OCI-LY1 (cell line): ENCODE results near the gene ACTL8.

ENCODE experiments used
- H2AFZ ChIP-seq: fragments of 200-600 bp; sonication (generic), shearing (Covaris generic); 2 replicates; pipeline ENCODE4 v1.6.0; 2014; ENCODE audit warnings: antibody characterized with exemption, mild to moderate bottlenecking, low read length
- H3F3A ChIP-seq: fragments of 200-600 bp; sonication (generic), shearing (Covaris generic); 2 replicates; pipeline ENCODE4 v1.6.0; 2014; ENCODE audit warnings: mild to moderate bottlenecking, antibody characterized with exemption, low read length, moderate library complexity; ENCODE audit not compliant: insufficient read depth
- H3K27ac ChIP-seq: fragments of 200-600 bp; sonication (generic); 2 replicates; pipeline ENCODE4 v1.5.1; 2014; ENCODE audit warnings: low read length, mixed run types, mild to moderate bottlenecking, low read depth; ENCODE audit not compliant: poor library complexity, severe bottlenecking
- H3K27me3 ChIP-seq: fragments of 200-600 bp; sonication (generic); 2 replicates; pipeline ENCODE4 v1.6.0; 2014; ENCODE audit warnings: antibody characterized with exemption, mild to moderate bottlenecking, low read length, moderate library complexity; ENCODE audit not compliant: insufficient read depth
- H3K36me3 ChIP-seq: fragments of 200-600 bp; sonication (generic); 2 replicates; pipeline ENCODE4 v1.6.1; 2014; ENCODE audit warnings: mild to moderate bottlenecking, antibody characterized with exemption, low read length, moderate library complexity, mixed read lengths; ENCODE audit not compliant: insufficient read depth
- H3K4me1 ChIP-seq: fragments of 200-600 bp; sonication (generic); 2 replicates; pipeline ENCODE4 v1.5.1; 2014; ENCODE audit warnings: mild to moderate bottlenecking, low read length, moderate library complexity; ENCODE audit not compliant: insufficient read depth, severe bottlenecking
- H3K4me2 ChIP-seq: fragments of 200-600 bp; sonication (generic), shearing (Covaris generic); 2 replicates; pipeline ENCODE4 v1.6.1; 2014; ENCODE audit warnings: low read length
- H3K4me3 ChIP-seq: fragments of 200-600 bp; sonication (generic); 2 replicates; pipeline ENCODE4 v1.5.1; 2014; ENCODE audit warnings: low read length, low read depth, mild to moderate bottlenecking, mixed read lengths; ENCODE audit not compliant: poor library complexity, severe bottlenecking
- H3K79me2 ChIP-seq: fragments of 200-600 bp; shearing (Covaris generic); 2 replicates; pipeline ENCODE4 v1.6.1; 2016; ENCODE audit warnings: mixed run types, low read length, mixed read lengths; ENCODE audit not compliant: insufficient read depth
- H3K9ac ChIP-seq: fragments of 200-600 bp; sonication (generic), shearing (Covaris generic); 2 replicates; pipeline ENCODE4 v1.6.1; 2014; ENCODE audit warnings: mild to moderate bottlenecking, low read length, mixed read lengths
- H3K9me2 ChIP-seq: fragments of 200-600 bp; sonication (generic), shearing (Covaris generic); 2 replicates; pipeline ENCODE4 v1.6.1; 2014; ENCODE audit warnings: low read depth, mild to moderate bottlenecking, low read length, mixed read lengths
- H3K9me3 ChIP-seq: fragments of 200-600 bp; shearing (Covaris generic); 2 replicates; pipeline ENCODE4 v1.6.1; 2014; ENCODE audit warnings: low read length, mixed read lengths
- H4K20me1 ChIP-seq: fragments of 200-600 bp; sonication (generic), shearing (Covaris generic); 2 replicates; pipeline ENCODE4 v1.6.0; 2016; ENCODE audit warnings: mild to moderate bottlenecking, low read length; ENCODE audit not compliant: insufficient read depth
- EZH2 ChIP-seq: fragments of 200-600 bp; sonication (generic), shearing (Covaris generic); IDR thresholded peaks from 2 replicates; pipeline ENCODE4 v1.8.0; 2017; ENCODE audit warnings: borderline replicate concordance, mixed run types, mild to moderate bottlenecking, antibody characterized with exemption, low read length, moderate library complexity, mixed read lengths
- TF ChIP-seq, protein P1 (sequence below): fragments of 200-600 bp; sonication (generic), shearing (Covaris generic); IDR thresholded peaks from 2 replicates; pipeline ENCODE4 v1.5.1; 2017; ENCODE audit warnings: mild to moderate bottlenecking, antibody characterized with exemption, low read length, moderate library complexity, mixed read lengths

The ACTL8 gene

DNA sequence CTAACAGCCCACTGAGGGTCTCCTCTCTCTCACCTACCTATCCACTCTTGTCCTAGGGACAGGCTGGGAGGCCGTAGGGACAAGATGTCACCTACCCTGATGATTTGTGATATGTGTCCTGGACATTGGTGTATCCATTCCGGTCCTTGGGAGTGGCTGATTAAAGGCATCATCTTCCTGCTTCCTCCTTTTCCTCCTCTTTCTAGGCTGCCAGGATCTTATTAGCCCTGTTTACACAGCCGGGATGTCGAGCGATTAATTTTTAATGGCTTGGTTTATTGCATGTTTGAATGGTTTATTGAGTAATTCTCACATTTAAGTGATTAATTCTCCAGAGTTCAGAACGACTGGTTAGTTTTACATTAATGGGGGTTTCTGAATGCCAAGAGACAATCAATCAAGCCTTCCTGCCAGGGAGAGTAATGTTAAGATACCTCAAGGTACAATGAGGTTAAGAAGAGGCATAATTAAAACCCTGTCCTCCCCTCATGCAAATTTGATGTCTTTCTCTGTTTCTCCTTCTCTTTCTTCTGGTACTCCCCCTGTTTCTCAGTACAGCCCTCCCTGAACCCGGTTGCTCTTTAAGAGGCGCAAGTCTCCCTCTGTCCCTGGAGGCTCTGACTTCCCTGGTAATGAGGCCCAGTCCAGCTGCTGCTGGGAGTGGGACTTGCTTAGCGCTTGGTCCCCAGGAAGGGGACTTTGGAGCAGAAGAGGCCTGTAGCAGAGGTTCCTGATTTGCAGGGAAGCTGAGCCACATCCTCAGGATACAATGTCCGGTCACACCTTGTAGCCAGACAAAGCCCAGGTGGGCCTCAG lies 50.9 kb downstream of the ACTL8 start:
- Histone ChIP-seq H3K27me3 (no peaks in the 10 kb centered on the region), H3K4me3 (no peak overlapping the region), H3K9me2 (no peaks in the 10 kb centered on the region), H4K20me1 (no peaks in the 10 kb centered on the region), H3K27ac (no peak overlapping the region), H3K9ac (no peak overlapping the region), H3K36me3 (no peaks in the 10 kb centered on the region), H3K4me2 (no peak overlapping the region), H3F3A (no peaks in the 10 kb centered on the region), H2AFZ (no peak overlapping the region), H3K4me1 (no peaks in the 10 kb centered on the region), H3K79me2 (no peaks in the 10 kb centered on the region), H3K9me3 (no peaks in the 10 kb centered on the region)
- TF ChIP-seq, protein P1, sequence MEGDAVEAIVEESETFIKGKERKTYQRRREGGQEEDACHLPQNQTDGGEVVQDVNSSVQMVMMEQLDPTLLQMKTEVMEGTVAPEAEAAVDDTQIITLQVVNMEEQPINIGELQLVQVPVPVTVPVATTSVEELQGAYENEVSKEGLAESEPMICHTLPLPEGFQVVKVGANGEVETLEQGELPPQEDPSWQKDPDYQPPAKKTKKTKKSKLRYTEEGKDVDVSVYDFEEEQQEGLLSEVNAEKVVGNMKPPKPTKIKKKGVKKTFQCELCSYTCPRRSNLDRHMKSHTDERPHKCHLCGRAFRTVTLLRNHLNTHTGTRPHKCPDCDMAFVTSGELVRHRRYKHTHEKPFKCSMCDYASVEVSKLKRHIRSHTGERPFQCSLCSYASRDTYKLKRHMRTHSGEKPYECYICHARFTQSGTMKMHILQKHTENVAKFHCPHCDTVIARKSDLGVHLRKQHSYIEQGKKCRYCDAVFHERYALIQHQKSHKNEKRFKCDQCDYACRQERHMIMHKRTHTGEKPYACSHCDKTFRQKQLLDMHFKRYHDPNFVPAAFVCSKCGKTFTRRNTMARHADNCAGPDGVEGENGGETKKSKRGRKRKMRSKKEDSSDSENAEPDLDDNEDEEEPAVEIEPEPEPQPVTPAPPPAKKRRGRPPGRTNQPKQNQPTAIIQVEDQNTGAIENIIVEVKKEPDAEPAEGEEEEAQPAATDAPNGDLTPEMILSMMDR = no peak
- no peak for TF ChIP-seq EZH2

DNA sequence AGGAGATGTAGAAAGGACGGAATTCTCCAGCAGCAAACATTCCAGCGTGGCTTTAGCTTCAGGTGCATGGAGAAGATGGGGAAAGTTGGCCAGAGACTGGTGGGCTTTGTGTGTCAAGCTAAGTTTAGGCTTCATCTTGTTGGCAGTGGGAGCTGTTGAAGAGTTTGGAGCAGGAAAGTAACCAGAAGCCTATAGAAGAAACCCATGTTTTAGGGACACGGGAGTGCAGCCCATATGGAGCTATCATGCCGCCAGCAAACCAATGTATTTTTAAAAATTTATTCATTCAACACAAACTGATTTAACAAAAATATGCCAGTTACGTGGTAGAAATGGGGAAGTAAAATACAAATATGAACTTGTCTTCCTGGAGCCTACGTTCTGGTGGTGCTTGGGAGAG lies 53.7 kb downstream of the ACTL8 start:
- no peak overlapping the region for H3K4me3 ChIP-seq
- no peaks in the 10 kb centered on the region for H3K9me3 ChIP-seq
- H3K27me3 ChIP-seq = no peaks in the 10 kb centered on the region
- H3K36me3 ChIP-seq = no peaks in the 10 kb centered on the region
- H2AFZ ChIP-seq = no peak overlapping the region
- no peak overlapping the region for H3K27ac ChIP-seq
- no peaks in the 10 kb centered on the region for H3K9me2 ChIP-seq
- no peaks in the 10 kb centered on the region for H4K20me1 ChIP-seq
- H3F3A ChIP-seq = no peaks in the 10 kb centered on the region
- no peaks in the 10 kb centered on the region for H3K79me2 ChIP-seq
- no peaks in the 10 kb centered on the region for H3K4me1 ChIP-seq
- TF ChIP-seq, protein P1 = no peak
- TF ChIP-seq EZH2 = no peak
- no peak overlapping the region for H3K9ac ChIP-seq
- H3K4me2 ChIP-seq = no peak overlapping the region

- no peaks in the 10 kb centered on the region for H3K4me1 ChIP-seq
- H3K36me3 ChIP-seq = no peaks in the 10 kb centered on the region
- no peaks in the 10 kb centered on the region for H3F3A ChIP-seq
- no peak for TF ChIP-seq EZH2
- no peak overlapping the region for H2AFZ ChIP-seq
- H3K4me2 ChIP-seq = no peak overlapping the region
- H3K27me3 ChIP-seq = no peaks in the 10 kb centered on the region
- no peak overlapping the region for H3K4me3 ChIP-seq
- H3K9ac ChIP-seq = no peak overlapping the region
- no peaks in the 10 kb centered on the region for H3K9me3 ChIP-seq
- no peaks in the 10 kb centered on the region for H4K20me1 ChIP-seq
- H3K79me2 ChIP-seq = no peaks in the 10 kb centered on the region
- H3K9me2 ChIP-seq = no peaks in the 10 kb centered on the region
- H3K27ac ChIP-seq = no peak overlapping the region
Observed at GRCh38 chr1:17810668-17811067, 55.5 kb downstream of the ACTL8 start.

GRCh38 chr1:17816511-17816910 lies 61.4 kb downstream of the ACTL8 start:
- Histone ChIP-seq H3K79me2 (no peaks in the 10 kb centered on the region), H4K20me1 (no peaks in the 10 kb centered on the region), H3K4me2 (no peak overlapping the region), H3F3A (no peaks in the 10 kb centered on the region), H3K27ac (no peak overlapping the region), H3K9me3 (no peaks in the 10 kb centered on the region), H3K4me3 (no peak overlapping the region), H3K36me3 (no peaks in the 10 kb centered on the region), H3K27me3 (no peaks in the 10 kb centered on the region), H3K9ac (no peak overlapping the region), H3K9me2 (no peaks in the 10 kb centered on the region), H2AFZ (no peak overlapping the region), H3K4me1 (no peaks in the 10 kb centered on the region)
- TF ChIP-seq, protein P1 = no peak
- TF ChIP-seq EZH2 = no peak
